GM13976 (cell line): ENCODE measurements around the gene CACNG3.
"Not testable (repeated sequence)": the region's sequence is repeated elsewhere in the genome, so short reads cannot be mapped to it uniquely, and the experiment has no call there.

Experiments used
- DNase-seq: peaks from one replicate; pipeline ENCODE4 v3.0.0; 2012; ENCODE audit warnings: low spot score
- in situ Hi-C: fragments of 300-500 bp; cut with MboI; formaldehyde crosslinking; loops from one replicate; pipeline ENCODE4 v1.12.0; 2022; ENCODE audit warnings: low sequenced_read_pairs, mixed read lengths, inconsistent platforms; ENCODE audit not compliant: unreplicated experiment
- TF ChIP-seq, protein P1 (sequence below): IDR thresholded peaks from 2 replicates; pipeline ENCODE4 v1.5.1; 2012; ENCODE audit warnings: borderline replicate concordance, mild to moderate bottlenecking; ENCODE audit not compliant: insufficient read depth; ENCODE audit errors: extremely low read depth, missing control alignments, control extremely low read depth

The CACNG3 gene

DNA sequence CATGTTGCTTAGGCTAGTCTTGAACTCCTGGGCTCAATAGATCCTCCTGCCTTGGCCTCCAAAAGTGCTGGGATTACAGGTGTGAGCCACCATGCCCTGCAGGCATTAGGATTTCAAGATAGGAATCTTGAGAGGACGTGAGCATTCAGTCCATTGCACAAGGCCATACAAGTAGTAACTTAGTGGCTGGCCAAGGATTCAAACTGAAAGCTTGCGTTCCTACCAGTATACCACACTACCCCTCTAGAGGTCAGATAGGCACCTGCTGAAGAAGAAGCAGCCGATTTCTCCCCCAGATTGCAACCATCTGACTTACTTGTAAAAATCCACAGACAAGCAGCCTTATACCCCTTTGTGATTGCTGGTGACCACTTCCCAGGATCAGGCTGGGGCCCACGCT, 80.9 kb downstream of the CACNG3 start:
- no peak for DNase-seq
- TF ChIP-seq, protein P1, sequence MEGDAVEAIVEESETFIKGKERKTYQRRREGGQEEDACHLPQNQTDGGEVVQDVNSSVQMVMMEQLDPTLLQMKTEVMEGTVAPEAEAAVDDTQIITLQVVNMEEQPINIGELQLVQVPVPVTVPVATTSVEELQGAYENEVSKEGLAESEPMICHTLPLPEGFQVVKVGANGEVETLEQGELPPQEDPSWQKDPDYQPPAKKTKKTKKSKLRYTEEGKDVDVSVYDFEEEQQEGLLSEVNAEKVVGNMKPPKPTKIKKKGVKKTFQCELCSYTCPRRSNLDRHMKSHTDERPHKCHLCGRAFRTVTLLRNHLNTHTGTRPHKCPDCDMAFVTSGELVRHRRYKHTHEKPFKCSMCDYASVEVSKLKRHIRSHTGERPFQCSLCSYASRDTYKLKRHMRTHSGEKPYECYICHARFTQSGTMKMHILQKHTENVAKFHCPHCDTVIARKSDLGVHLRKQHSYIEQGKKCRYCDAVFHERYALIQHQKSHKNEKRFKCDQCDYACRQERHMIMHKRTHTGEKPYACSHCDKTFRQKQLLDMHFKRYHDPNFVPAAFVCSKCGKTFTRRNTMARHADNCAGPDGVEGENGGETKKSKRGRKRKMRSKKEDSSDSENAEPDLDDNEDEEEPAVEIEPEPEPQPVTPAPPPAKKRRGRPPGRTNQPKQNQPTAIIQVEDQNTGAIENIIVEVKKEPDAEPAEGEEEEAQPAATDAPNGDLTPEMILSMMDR = no peak
- in situ Hi-C loops = no loop called here

DNA sequence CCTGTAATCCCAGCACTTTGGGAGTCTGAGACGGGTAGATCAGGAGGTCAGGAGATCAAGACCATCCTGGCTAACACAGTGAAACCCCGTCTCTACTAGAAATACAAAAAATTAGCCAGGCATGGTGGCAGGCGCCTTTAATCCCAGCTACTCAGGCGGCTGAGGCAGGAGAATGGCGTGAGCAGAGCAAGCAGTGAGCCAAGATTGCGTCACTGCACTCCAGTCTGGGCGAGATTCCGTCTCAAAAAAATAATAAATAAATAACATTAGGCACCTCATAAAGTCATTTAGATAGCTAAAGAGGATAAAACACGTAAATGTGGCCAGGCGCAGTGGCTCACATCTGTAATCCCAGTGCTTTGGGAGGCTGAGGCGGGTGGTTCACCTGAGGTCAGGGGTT, 87.7 kb downstream of the CACNG3 start:
- in situ Hi-C loops, DNase-seq: not testable (repeated sequence)

DNA sequence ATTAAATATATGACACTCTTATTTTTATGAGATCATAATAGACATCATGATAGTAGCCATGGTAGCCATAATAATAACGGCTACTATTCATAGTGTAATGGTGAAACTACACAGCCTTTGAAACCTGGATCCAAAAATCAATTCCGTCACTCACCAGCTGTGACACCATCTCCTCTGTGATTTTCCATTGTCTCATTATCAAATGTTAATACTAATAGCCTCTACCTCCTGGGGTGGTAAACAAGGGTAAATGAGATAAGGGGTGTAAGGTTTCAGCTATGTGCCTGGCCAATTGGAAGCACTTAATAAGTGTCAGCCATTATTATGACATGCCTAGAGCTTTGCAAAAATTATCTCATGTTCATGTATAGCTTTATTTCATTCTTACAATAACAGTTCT, 88.6 kb downstream of the CACNG3 start:
- no peak for DNase-seq
- in situ Hi-C loops = no loop called here
- TF ChIP-seq, protein P1 = no peak

GRCh38 chr16:24345704-24346103, 89.6 kb downstream of the CACNG3 start:
- in situ Hi-C loops = no loop called here
- DNase-seq = no peak
- TF ChIP-seq, protein P1 = no peak

DNA sequence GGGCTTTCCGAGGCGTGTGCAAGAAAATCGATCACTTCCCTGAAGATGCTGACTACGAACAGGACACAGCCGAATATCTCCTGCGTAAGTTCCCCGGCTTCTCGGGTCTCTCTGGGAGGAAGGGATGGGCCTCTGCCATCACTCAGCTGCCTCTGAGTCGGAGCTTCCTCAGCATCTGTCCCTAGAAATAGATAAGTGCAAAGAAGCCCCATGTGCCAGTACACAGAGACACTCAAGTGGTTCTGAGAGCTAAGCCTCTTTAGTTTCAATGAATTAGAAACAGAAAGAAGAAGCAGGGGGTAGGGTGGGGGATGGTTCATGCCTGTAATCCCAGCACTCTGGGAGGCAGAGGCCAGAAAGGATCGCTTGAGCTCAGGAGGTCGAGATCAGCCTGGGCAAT, 90.6 kb downstream of the CACNG3 start:
- no peak for DNase-seq
- in situ Hi-C loops = no loop called here
- TF ChIP-seq, protein P1 = no peak

DNA sequence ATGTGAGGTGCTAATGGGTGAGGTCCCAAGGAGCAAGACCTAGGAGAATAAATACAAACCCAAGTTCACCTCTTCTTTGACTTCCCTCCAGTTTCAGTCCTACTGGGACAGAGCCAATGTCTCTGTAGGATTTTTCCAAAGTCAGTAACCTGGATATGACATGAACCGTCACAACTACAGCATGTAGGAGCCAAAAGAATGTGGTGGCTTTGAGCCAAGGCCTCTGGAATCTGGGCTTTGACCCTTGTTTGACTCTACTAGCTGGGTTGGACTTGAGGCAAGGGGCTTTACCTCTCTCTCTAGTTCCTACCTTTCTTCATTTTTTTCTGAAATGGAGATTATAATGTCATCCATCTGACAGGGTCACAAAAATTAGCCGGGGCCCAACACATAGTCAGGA, 91.4 kb downstream of the CACNG3 start:
- DNase-seq = no peak
- in situ Hi-C loops = no loop called here
- TF ChIP-seq, protein P1 = no peak

GRCh38 chr16:24348545-24349290, 92.6 kb downstream of the CACNG3 start:
- in situ Hi-C loops = no loop called here
- TF ChIP-seq, protein P1 = no peak
- DNase-seq = no peak
